BE2C (cell line): ENCODE measurements around the gene APLP2.
"Not testable (repeated sequence)": the region's sequence is repeated elsewhere in the genome, so short reads cannot be mapped to it uniquely, and the experiment has no call there.

Source experiments
- DNase-seq: peaks from one replicate; pipeline ENCODE4 v3.0.0-alpha.2; 2020
- H3K27me3 ChIP-seq: fragments of 250-450 bp; sonication (Bioruptor Pico); 2 replicates; pipeline ENCODE4 v1.5.1; 2020; ENCODE audit warnings: mild to moderate bottlenecking
- H3K36me3 ChIP-seq: fragments of 250-450 bp; sonication (Bioruptor Pico); 2 replicates; pipeline ENCODE4 v1.5.1; 2020; ENCODE audit warnings: mild to moderate bottlenecking
- H3K4me1 ChIP-seq: fragments of 250-450 bp; sonication (Bioruptor Pico); 2 replicates; pipeline ENCODE4 v1.5.1; 2020
- H3K4me3 ChIP-seq: 2 replicates; pipeline ENCODE4 v1.5.1; 2011; ENCODE audit warnings: low read depth, low read length
- H3K9me3 ChIP-seq: fragments of 250-450 bp; sonication (Bioruptor Pico); 2 replicates; pipeline ENCODE4 v1.5.1; 2020
- CTCF ChIP-seq: IDR thresholded peaks from 2 replicates; pipeline ENCODE4 v1.5.1; 2012; ENCODE audit warnings: mild to moderate bottlenecking, low read depth, low read length

APLP2 gene

GRCh38 chr11:130087294-130087926 lies 17.7 kb downstream of the APLP2 start:
- no peak for TF ChIP-seq CTCF
- Histone ChIP-seq H3K4me3 (no peak overlapping the region), H3K36me3 (no peaks in the 10 kb centered on the region), H3K27me3 (no peaks in the 10 kb centered on the region), H3K9me3 (no peaks in the 10 kb centered on the region; the same call in 1 of the 2 replicates), H3K4me1 (peaks cover 8% of the 10 kb centered on the region)
- no peak for DNase-seq

- Histone ChIP-seq H3K9me3 (no peaks in the 10 kb centered on the region), H3K4me1 (peaks cover 8% of the 10 kb centered on the region), H3K4me3 (no peak overlapping the region), H3K27me3 (no peaks in the 10 kb centered on the region), H3K36me3 (no peaks in the 10 kb centered on the region)
- DNase-seq, result no peak
- TF ChIP-seq CTCF, result no peak
Observed at GRCh38 chr11:130088217-130088616, 18.5 kb downstream of the APLP2 start.

- Histone ChIP-seq H3K36me3 (no peaks in the 10 kb centered on the region), H3K9me3 (no peaks in the 10 kb centered on the region), H3K4me3 (no peak overlapping the region), H3K27me3 (no peaks in the 10 kb centered on the region), H3K4me1 (peaks cover 8% of the 10 kb centered on the region)
- DNase-seq, result no peak
- TF ChIP-seq CTCF, result no peak
Observed at GRCh38 chr11:130088919-130089673, 19.4 kb downstream of the APLP2 start.

GRCh38 chr11:130089674-130090073 lies 20.0 kb downstream of the APLP2 start:
- H3K27me3 ChIP-seq, result no peaks in the 10 kb centered on the region

GRCh38 chr11:130090517-130090916 lies 20.8 kb downstream of the APLP2 start:
- not testable (repeated sequence) for H3K4me1 ChIP-seq, H3K4me3 ChIP-seq, H3K9me3 ChIP-seq, DNase-seq, H3K36me3 ChIP-seq, H3K27me3 ChIP-seq

More at GRCh38 chr11:130089674-130090073, 20.0 kb downstream of the APLP2 start:
- TF ChIP-seq CTCF, result no peak
- no peak overlapping the region for H3K4me3 ChIP-seq
- DNase-seq, result no peak
- H3K4me1 ChIP-seq, result peaks cover 8% of the 10 kb centered on the region
- H3K36me3 ChIP-seq, result no peaks in the 10 kb centered on the region
- no peaks in the 10 kb centered on the region for H3K9me3 ChIP-seq

GRCh38 chr11:130091169-130091568 lies 21.5 kb downstream of the APLP2 start:
- peaks cover 11% of the 10 kb centered on the region for H3K4me1 ChIP-seq
- H3K4me3 ChIP-seq, H3K27me3 ChIP-seq, DNase-seq, H3K36me3 ChIP-seq, H3K9me3 ChIP-seq: not testable (repeated sequence)

- no peak for DNase-seq
- Histone ChIP-seq H3K36me3 (no peaks in the 10 kb centered on the region), H3K4me1 (peaks cover 14% of the 10 kb centered on the region), H3K4me3 (no peak overlapping the region), H3K9me3 (no peaks in the 10 kb centered on the region), H3K27me3 (no peaks in the 10 kb centered on the region)
- no peak for TF ChIP-seq CTCF
Observed at GRCh38 chr11:130092661-130093060, 23.0 kb downstream of the APLP2 start.
